Lower leg skin (tissue), 4 donors: ENCODE data around the gene STEAP1B. TPM values are rescaled to one million over a fixed set of nuclear protein-coding genes. Genes with fewer than 3 reads are reported as not detected.
"Not testable (repeated sequence)": the region's sequence is repeated elsewhere in the genome, so short reads cannot be mapped to it uniquely, and the experiment has no call there.

Experiments used
- DNase-seq, 2 donors: peaks; one replicate each; pipeline ENCODE4 v3.0.0-alpha.2; 2019; ENCODE audit warnings: low spot score in 2 of 2
- H3K4me3 ChIP-seq: fragments of 200-600 bp; sonication (generic); 2 replicates; pipeline ENCODE4 v1.5.1; 2017; ENCODE audit warnings: mild to moderate bottlenecking, low read depth; ENCODE audit not compliant: poor library complexity, severe bottlenecking
- CTCF ChIP-seq, 3 donors: fragments of 450-650 bp; IDR thresholded peaks; one replicate each; pipeline ENCODE4 v1.5.1; 2016; ENCODE audit warnings: antibody characterized with exemption in 3 of 3, mild to moderate bottlenecking in 3 of 3, moderate library complexity in 2 of 3
- POLR2A ChIP-seq, 2 donors: fragments of 450-650 bp; IDR thresholded peaks; one replicate each; pipeline ENCODE4 v1.6.1; 2016 to 2017; ENCODE audit warnings: antibody characterized with exemption in 2 of 2, mild to moderate bottlenecking in 1 of 2, moderate library complexity in 1 of 2
- WGBS, 2 donors: methylation state at CpG; one replicate each; pipeline ENCODE4 v1.1.5; 2018; 5-methylcytosine and 5-hydroxymethylcytosine counted together
- intact Hi-C: fragments of 100-400 bp; cut with DNase I; formaldehyde crosslinking; loops from one replicate; pipeline ENCODE4 v1.15.0; 2023; ENCODE audit warnings: low total_unique reads
- total RNA-seq, 4 donors: library from RNA; depleted of rRNA; stranded (reverse); fragments of >200 nt; gene quantifications; one replicate each; pipeline ENCODE4 v1.1.0, GENCODE V29; 2016

The STEAP1B gene
- total RNA-seq, 4 donors from 2014 or later, result 0.29 to 1.4 TPM; not detected in 2

DNA sequence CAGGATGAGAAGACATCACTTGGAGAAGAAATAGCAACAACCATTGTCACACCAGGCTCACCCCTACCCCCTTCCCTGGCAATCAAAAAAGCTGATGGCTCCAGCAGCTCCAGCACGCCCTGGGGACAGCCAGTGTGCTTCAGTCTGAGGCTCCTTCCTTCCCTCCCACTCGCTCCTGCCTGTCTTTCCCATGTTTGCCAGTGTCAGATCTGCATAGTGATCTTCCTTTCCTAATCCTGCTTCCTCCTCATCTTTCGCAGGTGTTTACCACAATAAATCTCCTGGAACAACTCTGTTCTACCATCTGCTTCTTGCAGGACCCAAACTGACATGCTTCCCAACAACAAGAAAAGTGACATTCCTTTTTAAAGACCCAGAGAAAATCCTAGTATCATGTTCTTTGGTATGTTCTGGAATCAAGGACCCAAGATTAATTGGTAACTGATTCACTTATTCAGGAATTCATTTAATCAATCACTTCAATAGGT, 57.1 kb downstream of the STEAP1B start:
- intact Hi-C loops, result no loop called here
- TF ChIP-seq CTCF (IDR thresholded peaks at IDR 0.05) (no peak), POLR2A (IDR thresholded peaks at IDR 0.05) (no peak)
- DNase-seq, result no peak
- WGBS, 2 donors, result 69 to 73% methylated on average over 3 of the region's 3 CpGs
- no peak overlapping the region for H3K4me3 ChIP-seq

- WGBS, 2 donors, result 68 to 69% methylated on average over 8 of the region's 8 CpGs
- intact Hi-C loops, result no loop called here
- DNase-seq, result no peak
- TF ChIP-seq CTCF (IDR thresholded peaks at IDR 0.05) (no peak), POLR2A (IDR thresholded peaks at IDR 0.05) (no peak)
- H3K4me3 ChIP-seq, result no peak overlapping the region
Measured at GRCh38 chr7:22442187-22442881, 57.7 kb downstream of the STEAP1B start.

GRCh38 chr7:22441157-22441556, 58.8 kb downstream of the STEAP1B start:
- H3K4me3 ChIP-seq, result no peak overlapping the region
- TF ChIP-seq CTCF (IDR thresholded peaks at IDR 0.05), result no peak
- TF ChIP-seq POLR2A (IDR thresholded peaks at IDR 0.05), result no peak
- no peak for DNase-seq
- 91 to 93% methylated on average over 3 of the region's 3 CpGs for WGBS, 2 donors
- intact Hi-C loops, result no loop called here

DNA sequence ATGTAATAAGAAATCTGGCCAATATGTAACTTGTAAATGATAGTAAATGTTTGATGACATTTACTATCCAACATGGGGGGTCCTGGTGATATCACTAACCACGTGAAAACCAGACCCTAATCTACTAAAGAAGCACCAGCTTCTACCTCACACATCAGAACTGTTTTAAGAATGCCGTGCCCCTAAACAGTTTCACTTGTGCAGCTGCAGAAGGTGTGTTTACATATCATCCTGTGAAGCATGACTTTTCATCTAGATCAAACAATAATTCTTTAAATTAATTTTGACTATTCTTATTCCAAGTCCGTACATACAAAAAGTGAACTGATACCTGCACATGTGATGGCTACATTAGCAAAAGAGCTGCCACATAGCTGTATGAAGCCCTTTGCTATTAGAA, 61.0 kb downstream of the STEAP1B start:
- no peak for DNase-seq
- TF ChIP-seq CTCF (IDR thresholded peaks at IDR 0.05) (no peak), POLR2A (IDR thresholded peaks at IDR 0.05) (no peak)
- 83 to 90% methylated on average over 3 of the region's 3 CpGs for WGBS, 2 donors
- intact Hi-C loops, result no loop called here
- no peak overlapping the region for H3K4me3 ChIP-seq

DNA sequence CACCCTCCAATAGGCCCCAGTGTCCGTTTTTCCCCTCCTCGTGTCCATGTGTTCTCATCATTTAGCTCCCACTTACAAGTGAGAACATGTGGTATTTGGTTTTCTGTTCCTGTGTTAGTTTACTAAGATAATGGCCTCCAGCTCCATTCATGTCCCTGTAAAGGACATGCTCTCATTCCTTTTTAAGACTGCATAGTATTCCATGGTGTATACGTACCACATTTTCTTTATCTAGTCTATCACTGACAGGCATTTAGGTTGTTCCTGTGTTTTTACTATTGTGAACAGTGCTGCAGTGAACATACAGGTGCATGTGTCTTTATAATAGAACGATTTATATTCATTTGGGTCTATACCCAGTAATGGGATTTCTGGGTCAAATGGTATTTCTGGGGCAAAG, 63.4 kb downstream of the STEAP1B start:
- H3K4me3 ChIP-seq, intact Hi-C loops, DNase-seq: not testable (repeated sequence)
- WGBS, 2 donors, result 88 to 90% methylated on average over 4 of the region's 4 CpGs

DNA sequence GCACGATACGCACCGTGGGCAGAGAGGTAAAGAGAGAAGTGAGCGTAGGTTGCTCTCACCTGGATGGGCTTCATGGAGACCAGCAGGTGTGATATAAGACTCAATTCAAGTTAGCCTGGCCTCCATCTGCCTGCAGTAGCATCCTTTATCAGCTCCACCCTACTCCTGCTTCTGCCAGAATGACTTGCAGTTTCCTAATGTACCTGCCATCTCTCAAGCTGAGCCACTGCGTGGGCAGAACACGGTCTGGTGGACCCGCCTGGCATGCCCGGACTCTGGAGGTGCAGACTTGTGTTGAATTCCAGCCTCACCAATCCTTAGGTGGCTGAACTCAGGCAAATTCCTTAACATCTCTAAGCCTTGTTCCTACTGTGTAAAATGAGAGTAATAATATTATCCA, 64.3 kb downstream of the STEAP1B start:
- no peak overlapping the region for H3K4me3 ChIP-seq
- 78 to 80% methylated on average over 8 of the region's 8 CpGs for WGBS, 2 donors
- DNase-seq, result no peak
- intact Hi-C loops, result no loop called here
- no peak for TF ChIP-seq POLR2A (IDR thresholded peaks at IDR 0.05)
- no peak for TF ChIP-seq CTCF (IDR thresholded peaks at IDR 0.05)
